Kidney epithelial cell (primary cell): ENCODE results near the gene LRRC15. TPM values are rescaled to one million over a fixed set of nuclear protein-coding genes. Genes with fewer than 3 reads are reported as not detected.
A peak's percentile ranks its signal among the peaks of the same experiment; 100 is the strongest.

Experiments
- DNase-seq: peaks from one replicate; pipeline ENCODE4 v3.0.0-alpha.2; 2010; ENCODE audit warnings: low read depth
- H3K27me3 ChIP-seq: 2 replicates; pipeline ENCODE4 v1.6.0; 2011; ENCODE audit warnings: low read length; ENCODE audit not compliant: control insufficient read depth, insufficient read depth
- H3K36me3 ChIP-seq: 2 replicates; pipeline ENCODE4 v1.5.1; 2011; ENCODE audit warnings: low read length; ENCODE audit not compliant: control insufficient read depth, insufficient read depth
- H3K4me3 ChIP-seq: 2 replicates; pipeline ENCODE4 v1.5.1; 2011; ENCODE audit warnings: low read depth, mild to moderate bottlenecking, control low read depth, low read length
- total RNA-seq: library from RNA; depleted of rRNA; stranded (reverse); fragments of >200 nt; gene quantifications from 2 replicates; pipeline ENCODE4 v1.2.3, GENCODE V29; 2015
- TF ChIP-seq, protein P1 (sequence below): IDR thresholded peaks from 2 replicates; pipeline ENCODE4 v1.5.1; 2011; ENCODE audit warnings: mild to moderate bottlenecking, moderate library complexity, low read length, control low read depth, inconsistent platforms; ENCODE audit not compliant: insufficient read depth, poor library complexity, severe bottlenecking

LRRC15 gene
- total RNA-seq, 1 donor from 2014 or later, result not detected

DNA sequence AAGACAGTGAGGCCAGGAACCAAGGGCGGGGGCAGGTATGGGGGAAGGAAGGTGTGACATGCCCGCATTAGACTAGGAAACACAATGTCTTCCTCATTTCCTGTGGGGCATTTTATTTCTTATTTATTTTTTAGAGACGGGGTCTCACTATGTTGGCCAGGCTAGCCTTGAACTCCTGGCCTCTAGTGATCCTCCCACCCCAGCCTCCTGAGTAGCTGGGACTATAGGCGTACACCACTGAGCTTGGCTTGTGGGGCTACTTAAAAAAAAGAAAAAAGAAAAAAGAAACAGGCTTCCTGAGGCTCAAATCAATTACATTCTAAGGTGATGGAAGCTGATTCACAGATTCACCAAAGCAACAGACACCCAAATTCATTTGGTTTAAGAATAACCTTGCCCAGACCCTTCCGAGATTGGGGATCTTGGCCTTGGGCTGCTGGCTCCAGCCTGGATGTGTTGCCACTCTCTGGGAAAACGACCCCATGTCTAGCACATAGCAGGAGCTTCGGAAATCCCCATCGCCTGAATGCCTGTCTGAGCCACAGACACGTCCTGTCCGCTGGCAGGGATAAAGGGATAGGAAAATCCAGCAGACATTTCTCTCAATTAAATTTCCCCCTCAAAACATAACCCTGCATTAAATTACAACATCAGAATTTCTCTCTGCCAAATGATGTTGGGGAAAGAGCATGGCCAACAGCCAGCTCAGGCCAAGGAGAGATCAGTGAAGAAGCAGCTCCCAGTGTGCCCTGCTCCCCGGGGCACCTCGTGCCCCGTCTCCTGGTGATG is 31.4 kb downstream of the LRRC15 start:
- DNase-seq, result no peak
- no peaks in the 10 kb centered on the region for H3K36me3 ChIP-seq
- no peak overlapping the region for H3K4me3 ChIP-seq
- TF ChIP-seq, protein P1, sequence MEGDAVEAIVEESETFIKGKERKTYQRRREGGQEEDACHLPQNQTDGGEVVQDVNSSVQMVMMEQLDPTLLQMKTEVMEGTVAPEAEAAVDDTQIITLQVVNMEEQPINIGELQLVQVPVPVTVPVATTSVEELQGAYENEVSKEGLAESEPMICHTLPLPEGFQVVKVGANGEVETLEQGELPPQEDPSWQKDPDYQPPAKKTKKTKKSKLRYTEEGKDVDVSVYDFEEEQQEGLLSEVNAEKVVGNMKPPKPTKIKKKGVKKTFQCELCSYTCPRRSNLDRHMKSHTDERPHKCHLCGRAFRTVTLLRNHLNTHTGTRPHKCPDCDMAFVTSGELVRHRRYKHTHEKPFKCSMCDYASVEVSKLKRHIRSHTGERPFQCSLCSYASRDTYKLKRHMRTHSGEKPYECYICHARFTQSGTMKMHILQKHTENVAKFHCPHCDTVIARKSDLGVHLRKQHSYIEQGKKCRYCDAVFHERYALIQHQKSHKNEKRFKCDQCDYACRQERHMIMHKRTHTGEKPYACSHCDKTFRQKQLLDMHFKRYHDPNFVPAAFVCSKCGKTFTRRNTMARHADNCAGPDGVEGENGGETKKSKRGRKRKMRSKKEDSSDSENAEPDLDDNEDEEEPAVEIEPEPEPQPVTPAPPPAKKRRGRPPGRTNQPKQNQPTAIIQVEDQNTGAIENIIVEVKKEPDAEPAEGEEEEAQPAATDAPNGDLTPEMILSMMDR, result no peak
- H3K27me3 ChIP-seq, result peaks cover 5% of the 10 kb centered on the region

DNA sequence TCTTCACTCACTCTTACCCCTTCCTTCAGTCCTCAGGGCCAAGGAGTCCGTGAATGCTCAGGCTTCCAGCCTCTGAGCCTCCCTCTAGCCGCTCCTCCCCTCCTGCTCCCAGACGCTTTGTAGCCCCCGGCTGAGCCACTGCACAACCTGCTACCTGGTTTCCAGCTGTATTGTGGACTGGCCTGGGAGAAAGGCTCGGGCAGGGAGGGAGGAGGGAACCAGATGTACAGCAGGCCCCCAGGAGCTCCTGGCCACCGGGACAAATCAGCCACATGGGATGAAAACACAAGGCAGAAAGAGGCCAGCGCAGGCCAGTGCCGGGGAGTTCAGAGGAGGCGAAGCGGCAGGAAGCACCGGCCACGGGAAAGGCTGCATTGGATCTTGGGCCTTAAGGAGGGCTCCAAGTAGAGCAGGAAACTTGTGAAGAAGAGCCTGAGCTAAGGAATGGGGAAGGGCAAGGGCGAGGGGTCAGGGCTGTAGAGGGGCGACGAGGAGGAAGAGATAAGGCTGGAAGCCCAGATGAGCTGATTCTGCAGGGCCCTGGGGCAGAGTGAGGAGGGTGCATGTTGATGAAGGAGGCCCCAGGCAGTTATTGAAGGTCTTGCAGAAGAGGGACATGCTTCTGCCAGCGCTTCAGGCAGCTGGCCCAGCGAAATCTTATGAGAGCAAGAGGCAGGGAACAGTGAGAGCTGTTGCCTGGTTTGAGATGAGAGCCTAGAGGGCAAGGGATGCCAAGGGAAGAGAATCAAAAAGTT is 32.8 kb downstream of the LRRC15 start:
- Histone ChIP-seq H3K27me3 (peaks cover 15% of the 10 kb centered on the region), H3K36me3 (no peaks in the 10 kb centered on the region), H3K4me3 (no peak overlapping the region)
- TF ChIP-seq, protein P1, result no peak
- no peak for DNase-seq

DNA sequence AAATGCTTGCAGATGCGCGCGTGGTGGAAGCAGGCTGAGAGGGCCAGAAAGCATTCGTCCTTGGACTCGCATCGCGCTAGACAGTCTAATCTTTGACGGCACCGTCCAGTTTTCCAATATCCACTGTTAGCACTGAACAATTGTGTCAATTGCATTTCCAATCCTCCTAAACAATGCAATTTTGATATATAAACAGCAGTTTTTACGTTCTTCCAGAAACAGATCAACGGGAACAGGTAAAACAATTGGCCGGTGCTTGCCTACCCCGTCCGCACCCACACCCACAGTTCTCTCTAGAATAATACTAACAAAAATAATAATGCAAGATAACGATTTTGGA is 35.6 kb downstream of the LRRC15 start:
- TF ChIP-seq, protein P1, result no peak
- DNase-seq, result no peak
- Histone ChIP-seq H3K4me3 (no peak overlapping the region), H3K36me3 (no peaks in the 10 kb centered on the region), H3K27me3 (peaks cover 16% of the 10 kb centered on the region)

DNA sequence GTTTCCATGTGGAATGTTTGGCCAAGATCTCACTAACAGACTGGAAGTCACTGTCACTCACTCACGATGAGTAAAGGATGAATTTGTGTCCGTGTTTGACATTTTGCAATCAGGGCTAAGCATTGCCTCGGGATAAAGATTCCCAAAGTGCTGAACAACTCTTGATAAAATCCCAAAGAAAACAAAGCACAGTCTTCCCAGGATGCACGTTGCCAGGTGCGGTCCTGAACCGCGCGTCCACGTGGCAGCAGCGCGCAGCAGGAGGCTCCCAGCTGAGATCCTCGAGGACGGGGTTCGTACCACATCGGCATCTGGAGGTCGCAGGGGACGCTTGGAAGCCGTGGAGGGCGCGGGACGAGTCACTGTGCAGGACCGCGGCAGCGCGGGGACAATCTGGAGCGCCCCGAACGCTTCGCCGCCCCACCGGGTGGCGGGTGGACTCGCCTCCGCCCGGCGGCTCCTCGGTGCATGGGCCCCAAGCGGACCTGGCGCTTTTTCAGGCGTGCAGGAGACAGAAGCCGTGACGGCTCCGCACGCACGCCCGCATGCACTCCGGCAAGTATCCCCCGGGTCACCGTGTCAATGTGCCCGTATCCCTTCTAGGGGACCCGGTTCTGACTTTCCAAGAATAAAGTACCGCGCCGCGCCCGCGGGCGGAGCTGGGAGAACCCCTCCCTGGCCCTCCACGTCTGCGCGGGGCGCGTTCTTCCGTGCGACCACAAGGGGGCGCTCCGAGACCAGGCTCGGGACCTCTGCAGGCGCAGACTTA is 36.1 kb downstream of the LRRC15 start:
- peak overlapping the region; percentile 42 for H3K4me3 ChIP-seq
- no peaks in the 10 kb centered on the region for H3K36me3 ChIP-seq
- no peak for DNase-seq
- TF ChIP-seq, protein P1, result peak; percentile 95
- peaks cover 16% of the 10 kb centered on the region for H3K27me3 ChIP-seq

DNA sequence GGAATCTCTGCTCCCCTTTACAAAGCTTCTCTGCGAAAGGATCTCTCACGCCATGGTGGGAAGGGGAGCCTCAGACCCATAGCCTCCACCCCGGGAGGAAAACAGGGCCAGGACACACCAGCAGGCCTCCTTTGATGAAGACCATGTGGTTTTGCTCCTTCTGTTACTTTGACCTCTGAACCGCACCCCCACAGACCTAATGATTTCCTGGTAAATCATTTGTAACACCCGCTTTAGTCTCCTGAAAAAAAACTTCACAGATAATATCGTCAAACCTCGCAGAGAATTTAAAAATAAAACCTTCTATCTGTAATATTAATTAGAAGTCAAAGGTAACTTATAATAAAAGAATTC is 36.7 kb downstream of the LRRC15 start:
- Histone ChIP-seq H3K36me3 (no peaks in the 10 kb centered on the region), H3K27me3 (peaks cover 16% of the 10 kb centered on the region), H3K4me3 (no peak overlapping the region)
- TF ChIP-seq, protein P1, result no peak
- no peak for DNase-seq
